SK-N-SH (cell line): ENCODE results near the gene BANF1. TPM values are rescaled to one million over a fixed set of nuclear protein-coding genes. Genes with fewer than 3 reads are reported as not detected.
A peak's percentile ranks its signal among the peaks of the same experiment; 100 is the strongest.

Experiments
- CTCF ChIA-PET: fragments of 300-600, 350-600 bp; formaldehyde crosslinking; extraction: SDS; loops from one replicate; lab custom pipeline; 2021; lab: Yijun Ruan, JAX
- POLR2A ChIA-PET: fragments of 350-600 bp; sonication (Branson Sonifier 250); formaldehyde crosslinking; extraction: SDS; loops from one replicate; lab custom pipeline; 2020; ENCODE audit warnings: antibody characterized with exemption, inconsistent platforms; lab: Yijun Ruan, JAX
- DNase-seq: peaks from one replicate; pipeline ENCODE4 v3.0.0; 2012
- H2AFZ ChIP-seq: fragments of 200-600 bp; sonication (generic); 2 replicates; pipeline ENCODE4 v1.8.1; 2016; ENCODE audit warnings: antibody characterized with exemption, mild to moderate bottlenecking, low read depth
- H3F3A ChIP-seq: fragments of 200-600 bp; sonication (generic); replicated peaks from 2 replicates; pipeline ENCODE3; 2016; ENCODE audit warnings: antibody characterized with exemption, mild to moderate bottlenecking; ENCODE audit not compliant: insufficient read depth
- H3K27ac ChIP-seq, 2 experiments: fragments of 200-500 bp in 1 of 2; fragments of 200-600 bp in 1 of 2; sonication (Bioruptor generic) in 1 of 2; sonication (generic), shearing (Covaris generic) in 1 of 2; 2 replicates each; pipeline versions ENCODE4 v1.5.1 to v1.6.1; 2014 to 2016; ENCODE audit warnings: low read depth in 2 of 2, inconsistent platforms in 1 of 2, low read length in 1 of 2, mild to moderate bottlenecking in 1 of 2, mixed read lengths in 1 of 2
- H3K27me3 ChIP-seq: fragments of 200-600 bp; sonication (generic), shearing (Covaris generic); 2 replicates; pipeline ENCODE4 v1.6.1; 2016; ENCODE audit warnings: mixed run types; ENCODE audit not compliant: insufficient read depth
- H3K36me3 ChIP-seq, 2 experiments: fragments of 200-500 bp in 1 of 2; fragments of 200-600 bp in 1 of 2; sonication (Bioruptor generic) in 1 of 2; sonication (generic) in 1 of 2; replicated peaks in 1 of 2; 2 replicates each; pipeline versions ENCODE3 to v1.5.1; 2014 to 2016; ENCODE audit warnings: low read length in 1 of 2, mild to moderate bottlenecking in 1 of 2; ENCODE audit not compliant: insufficient read depth in 2 of 2, control insufficient read depth in 1 of 2
- H3K4me1 ChIP-seq, 2 experiments: fragments of 200-500 bp in 1 of 2; fragments of 200-600 bp in 1 of 2; sonication (Bioruptor generic) in 1 of 2; sonication (generic), shearing (Covaris generic) in 1 of 2; 2 replicates each; pipeline versions ENCODE4 v1.5.1 to v1.6.1; 2014 to 2016; ENCODE audit warnings: low read depth in 1 of 2, low read length in 1 of 2, mixed run types in 1 of 2; ENCODE audit not compliant: insufficient read depth in 2 of 2, control insufficient read depth in 1 of 2
- H3K4me2 ChIP-seq: fragments of 200-600 bp; sonication (generic), shearing (Covaris generic); 2 replicates; pipeline ENCODE4 v1.6.1; 2017; ENCODE audit warnings: mixed run types
- H3K4me3 ChIP-seq, 2 experiments: fragments of 200-500 bp in 1 of 2; fragments of 200-600 bp in 1 of 2; sonication (Bioruptor generic) in 1 of 2; sonication (generic), shearing (Covaris generic) in 1 of 2; 2 replicates each; pipeline versions ENCODE4 v1.5.1 to v1.8.1; 2014 to 2016; ENCODE audit warnings: low read depth in 2 of 2, inconsistent platforms in 1 of 2, low read length in 1 of 2, mild to moderate bottlenecking in 1 of 2, mixed read lengths in 1 of 2, moderate library complexity in 1 of 2
- H3K79me2 ChIP-seq: fragments of 200-600 bp; sonication (generic); 2 replicates; pipeline ENCODE4 v1.8.1; 2017; ENCODE audit warnings: mild to moderate bottlenecking; ENCODE audit not compliant: insufficient read depth
- H3K9ac ChIP-seq: fragments of 200-600 bp; sonication (generic); 2 replicates; pipeline ENCODE4 v1.6.1; 2017; ENCODE audit warnings: mixed run types
- H3K9me2 ChIP-seq: fragments of 200-600 bp; sonication (generic); 2 replicates; pipeline ENCODE4 v1.6.1; 2017; ENCODE audit warnings: mixed run types
- H3K9me3 ChIP-seq: fragments of 200-600 bp; sonication (generic); 2 replicates; pipeline ENCODE4 v1.6.1; 2017; ENCODE audit warnings: mixed run types, mild to moderate bottlenecking, moderate library complexity
- H4K20me1 ChIP-seq: fragments of 200-600 bp; sonication (generic); 2 replicates; pipeline ENCODE4 v1.6.1; 2017; ENCODE audit warnings: mild to moderate bottlenecking, mixed run types; ENCODE audit not compliant: insufficient read depth
- SIN3A ChIP-seq: IDR thresholded peaks from 2 replicates; pipeline ENCODE4 v1.6.1; 2012; ENCODE audit warnings: low read depth, mild to moderate bottlenecking, low read length, moderate library complexity, borderline replicate concordance
- TEAD4 ChIP-seq: IDR thresholded peaks from 2 replicates; pipeline ENCODE4 v1.4.0; 2012; ENCODE audit warnings: mild to moderate bottlenecking, borderline replicate concordance; ENCODE audit not compliant: insufficient read depth
- YY1 ChIP-seq: IDR thresholded peaks from 2 replicates; pipeline ENCODE4 v1.4.0; 2012; ENCODE audit warnings: low read depth, mild to moderate bottlenecking
- WGBS: methylation state at CpG from one replicate; pipeline ENCODE4 v1.1.6; 2017; ENCODE audit warnings: low lambda C conversion rate; 5-methylcytosine and 5-hydroxymethylcytosine counted together
- polyA plus RNA-seq, 3 experiments: library from polyadenylated mRNA; depleted of rRNA; stranded (reverse); fragments of >200 nt; gene quantifications; 2 replicates each; pipeline ENCODE4 v1.2.3, GENCODE V29; 2012
- TF ChIP-seq, protein P1 (sequence below): IDR thresholded peaks from 2 replicates; pipeline ENCODE4 v1.6.1; 2012; ENCODE audit warnings: mild to moderate bottlenecking, low read depth, low read length, moderate library complexity

Gene BANF1
- polyA plus RNA-seq, 1 of the 3 experiments (the other 2 are of a cell fraction), result 382 TPM

DNA sequence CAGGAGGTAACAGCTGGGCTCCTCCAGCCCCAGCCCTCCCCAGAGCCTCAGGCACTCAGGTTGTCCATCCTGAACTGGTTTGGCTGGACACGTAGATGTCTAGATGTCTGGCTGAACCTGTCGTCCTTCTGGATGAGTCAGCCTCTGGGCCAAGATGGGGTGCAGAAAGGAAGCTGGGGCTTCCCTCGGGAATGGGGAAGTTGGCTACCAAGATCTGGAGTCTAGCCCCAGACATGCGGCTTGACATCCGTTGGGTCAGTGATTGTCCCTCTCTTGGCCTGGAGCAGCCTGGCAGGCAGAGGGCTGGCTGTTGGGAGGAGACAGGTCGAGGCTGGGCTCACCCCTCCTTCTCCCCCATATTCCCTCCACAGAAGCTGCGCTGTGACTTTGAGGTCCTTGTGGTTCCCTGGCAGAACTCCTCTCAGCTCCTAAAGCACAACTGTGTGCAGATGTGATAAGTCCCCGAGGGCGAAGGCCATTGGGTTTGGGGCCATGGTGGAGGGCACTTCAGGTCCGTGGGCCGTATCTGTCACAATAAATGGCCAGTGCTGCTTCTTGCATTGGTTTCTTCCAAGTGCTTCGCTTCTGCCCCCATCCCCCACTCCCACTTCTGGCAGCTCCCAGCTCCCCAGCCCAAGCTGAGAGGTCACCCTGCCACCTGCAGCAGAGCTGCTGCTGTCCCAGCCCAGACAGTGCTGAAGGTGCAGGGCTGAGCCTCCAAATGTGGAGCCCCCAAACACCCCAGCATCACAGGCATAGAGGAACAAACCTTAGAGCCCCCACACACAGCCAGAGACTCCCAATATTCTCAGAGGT, 10.9 kb downstream of the BANF1 start:
- Histone ChIP-seq H3K79me2 (peaks cover 15% of the 10 kb centered on the region; the same call in 1 of the 2 replicates), H3K27me3 (no peaks in the 10 kb centered on the region), H3K4me1 (peaks cover 15 to 29% of the 10 kb centered on the region in 2 experiments; a peak in 3 of 4 replicates), H3K9me3 (no peaks in the 10 kb centered on the region), H4K20me1 (no peaks in the 10 kb centered on the region), H3K9ac (no peak overlapping the region), H3K27ac (0 out of 4 replicates have a peak overlapping the region, but pooled peaks of 1 of the 2 experiments have one; percentile 92), H2AFZ (no peak overlapping the region), H3K36me3 (no peaks in the 10 kb centered on the region), H3F3A (peaks cover 36% of the 10 kb centered on the region), H3K4me3 (no peak overlapping the region), H3K9me2 (no peaks in the 10 kb centered on the region), H3K4me2 (no peak overlapping the region)
- DNase-seq, result no peak
- CTCF ChIA-PET, result interaction anchor here (1.6 to 4.3 kb wide), 4 partner anchors 10 to 55 kb away, joined by 6 to 36 read pairs (median 8); partner anchors contain the start of genes BANF1 and EIF1AD
- TF ChIP-seq SIN3A, result no peak
- TF ChIP-seq, protein P1, sequence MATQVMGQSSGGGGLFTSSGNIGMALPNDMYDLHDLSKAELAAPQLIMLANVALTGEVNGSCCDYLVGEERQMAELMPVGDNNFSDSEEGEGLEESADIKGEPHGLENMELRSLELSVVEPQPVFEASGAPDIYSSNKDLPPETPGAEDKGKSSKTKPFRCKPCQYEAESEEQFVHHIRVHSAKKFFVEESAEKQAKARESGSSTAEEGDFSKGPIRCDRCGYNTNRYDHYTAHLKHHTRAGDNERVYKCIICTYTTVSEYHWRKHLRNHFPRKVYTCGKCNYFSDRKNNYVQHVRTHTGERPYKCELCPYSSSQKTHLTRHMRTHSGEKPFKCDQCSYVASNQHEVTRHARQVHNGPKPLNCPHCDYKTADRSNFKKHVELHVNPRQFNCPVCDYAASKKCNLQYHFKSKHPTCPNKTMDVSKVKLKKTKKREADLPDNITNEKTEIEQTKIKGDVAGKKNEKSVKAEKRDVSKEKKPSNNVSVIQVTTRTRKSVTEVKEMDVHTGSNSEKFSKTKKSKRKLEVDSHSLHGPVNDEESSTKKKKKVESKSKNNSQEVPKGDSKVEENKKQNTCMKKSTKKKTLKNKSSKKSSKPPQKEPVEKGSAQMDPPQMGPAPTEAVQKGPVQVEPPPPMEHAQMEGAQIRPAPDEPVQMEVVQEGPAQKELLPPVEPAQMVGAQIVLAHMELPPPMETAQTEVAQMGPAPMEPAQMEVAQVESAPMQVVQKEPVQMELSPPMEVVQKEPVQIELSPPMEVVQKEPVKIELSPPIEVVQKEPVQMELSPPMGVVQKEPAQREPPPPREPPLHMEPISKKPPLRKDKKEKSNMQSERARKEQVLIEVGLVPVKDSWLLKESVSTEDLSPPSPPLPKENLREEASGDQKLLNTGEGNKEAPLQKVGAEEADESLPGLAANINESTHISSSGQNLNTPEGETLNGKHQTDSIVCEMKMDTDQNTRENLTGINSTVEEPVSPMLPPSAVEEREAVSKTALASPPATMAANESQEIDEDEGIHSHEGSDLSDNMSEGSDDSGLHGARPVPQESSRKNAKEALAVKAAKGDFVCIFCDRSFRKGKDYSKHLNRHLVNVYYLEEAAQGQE, result peak; percentile 85
- WGBS, result 83% methylated on average over 9 of the region's 12 CpGs
- POLR2A ChIA-PET, result no interaction called here

DNA sequence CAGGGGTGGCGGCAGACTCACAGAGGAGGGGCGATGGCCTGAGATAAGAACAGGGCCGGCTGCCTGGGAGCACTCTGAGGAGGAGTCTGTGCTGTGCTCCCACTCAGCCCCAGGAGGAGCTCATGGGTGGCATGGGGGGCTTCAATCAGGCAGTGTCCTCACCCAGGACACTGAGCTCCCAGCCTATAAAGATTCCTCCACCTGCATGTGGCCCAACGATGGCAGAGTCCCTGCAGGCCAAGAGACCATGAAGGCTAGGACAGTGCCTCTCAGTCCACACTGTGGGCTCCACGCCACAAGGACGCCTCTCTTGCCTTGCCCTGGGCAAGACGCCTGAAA, 11.4 kb downstream of the BANF1 start:
- Histone ChIP-seq H3K36me3 (no peaks in the 10 kb centered on the region), H3K4me1 (peaks cover 15 to 29% of the 10 kb centered on the region in 2 experiments; a peak in 3 of 4 replicates), H3K4me2 (no peak overlapping the region), H3K9me2 (no peaks in the 10 kb centered on the region), H3F3A (peaks cover 33% of the 10 kb centered on the region), H3K27me3 (no peaks in the 10 kb centered on the region), H3K79me2 (peaks cover 20% of the 10 kb centered on the region; the same call in 1 of the 2 replicates), H3K9me3 (no peaks in the 10 kb centered on the region), H4K20me1 (no peaks in the 10 kb centered on the region), H3K4me3 (no peak overlapping the region), H3K9ac (no peak overlapping the region)
- POLR2A ChIA-PET, result no interaction called here
- WGBS, result 92% methylated on average over 4 of the region's 7 CpGs
- DNase-seq, result no peak
- no peak for TF ChIP-seq YY1
- TF ChIP-seq TEAD4, result no peak
- TF ChIP-seq, all 33 proteins: peak for 0
- Histone ChIP-seq H3K27ac (peak overlapping the region in 1 of 2 experiments; percentile 92; a peak in 1 of 4 replicates), H2AFZ (no peak overlapping the region)
- CTCF ChIA-PET, result interaction anchor here (1.6 to 4.3 kb wide), 4 partner anchors 9 to 54 kb away, joined by 6 to 36 read pairs (median 8); partner anchors contain the start of genes BANF1 and EIF1AD
